ENCODE data around the gene PRUNE1.

PRUNE1 gene

DNA sequence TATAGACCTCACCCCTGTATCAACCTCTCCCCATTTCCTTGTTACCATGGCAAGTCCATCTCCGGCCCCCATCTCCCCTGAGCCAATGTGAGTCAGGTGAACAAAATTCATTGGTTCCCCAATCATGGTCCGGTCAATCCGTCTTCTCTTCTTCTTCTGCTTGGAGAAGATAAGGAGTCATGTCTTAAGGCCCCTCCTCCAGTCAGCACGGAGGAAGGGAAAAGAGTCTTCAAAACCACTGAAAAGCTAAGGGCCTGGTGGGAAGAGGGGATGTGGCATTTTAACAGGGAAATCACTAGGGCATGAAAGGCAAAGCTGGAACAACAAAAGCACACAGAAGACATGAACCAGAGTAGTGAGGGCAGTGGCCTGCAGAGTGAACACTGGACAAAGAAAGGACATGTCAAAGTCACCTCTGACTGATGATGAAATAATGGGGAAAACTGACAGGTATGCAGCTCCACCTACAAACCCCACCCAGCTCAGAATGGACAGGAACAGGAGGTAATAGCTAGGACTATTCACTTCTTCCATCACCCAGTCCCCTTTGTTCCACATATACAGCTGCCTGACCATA lies 46.8 kb downstream of the PRUNE1 start:
- DNase-seq, result no peak

DNA sequence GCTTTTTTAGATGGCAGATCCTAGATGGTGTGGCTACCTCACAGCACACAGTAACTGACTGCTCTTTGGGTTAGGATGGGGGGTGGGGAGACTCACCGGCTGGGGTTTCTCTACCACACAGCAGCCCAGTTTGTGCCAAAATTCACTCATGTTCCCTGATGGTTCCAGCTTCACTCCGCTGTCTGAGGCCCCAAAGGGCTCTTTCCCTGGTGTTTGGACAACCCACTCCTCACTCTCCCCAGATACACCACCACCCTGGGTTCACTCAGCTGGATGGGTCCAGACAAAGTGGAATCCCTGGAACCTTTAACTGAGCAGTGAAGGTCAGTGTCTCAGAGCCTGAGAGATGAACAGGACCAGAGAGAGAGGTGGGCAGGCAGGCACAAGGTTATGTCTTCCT lies 47.3 kb downstream of the PRUNE1 start:
- no peak for DNase-seq

DNA sequence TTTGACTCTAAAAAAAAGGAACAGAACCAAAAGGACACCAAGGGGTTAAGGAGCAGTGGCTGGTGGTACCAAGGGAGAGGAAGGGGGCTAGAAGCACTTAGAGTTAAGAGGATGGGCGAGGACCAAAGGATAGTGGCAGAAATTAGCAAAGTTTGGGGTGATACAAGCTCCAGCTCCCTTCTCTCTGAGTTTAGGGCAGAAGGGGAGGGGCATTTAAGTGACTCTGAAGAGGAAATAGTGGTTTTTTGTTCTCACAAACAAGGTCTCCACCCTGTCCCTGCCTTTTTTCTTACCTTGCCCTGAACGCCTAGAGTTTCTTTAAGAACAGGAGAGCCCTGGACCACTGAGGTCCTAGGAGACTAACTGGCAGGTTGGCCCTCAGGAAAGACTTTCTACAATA lies 47.9 kb downstream of the PRUNE1 start:
- DNase-seq, result no peak

DNA sequence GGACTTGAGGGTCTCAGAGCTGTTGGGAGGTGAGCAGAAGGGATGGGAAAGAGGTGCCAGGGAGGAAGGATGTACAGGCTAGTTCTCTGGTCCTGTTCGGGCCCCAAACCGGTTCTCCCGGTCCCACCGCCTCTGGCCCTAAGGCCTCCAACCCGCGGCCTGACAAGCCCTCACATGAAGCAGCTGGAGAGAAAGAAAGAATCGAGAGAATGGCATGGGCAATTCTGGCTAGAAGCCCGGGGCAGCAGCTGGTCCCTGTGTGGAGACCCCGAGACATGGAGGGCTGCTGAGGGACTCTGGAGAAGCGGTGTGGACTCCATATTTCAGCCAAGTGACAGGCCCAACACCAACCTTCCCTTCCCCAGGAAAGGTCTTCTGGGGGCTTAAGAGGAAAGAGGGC lies 50.4 kb downstream of the PRUNE1 start:
- DNase-seq, result no peak

DNA sequence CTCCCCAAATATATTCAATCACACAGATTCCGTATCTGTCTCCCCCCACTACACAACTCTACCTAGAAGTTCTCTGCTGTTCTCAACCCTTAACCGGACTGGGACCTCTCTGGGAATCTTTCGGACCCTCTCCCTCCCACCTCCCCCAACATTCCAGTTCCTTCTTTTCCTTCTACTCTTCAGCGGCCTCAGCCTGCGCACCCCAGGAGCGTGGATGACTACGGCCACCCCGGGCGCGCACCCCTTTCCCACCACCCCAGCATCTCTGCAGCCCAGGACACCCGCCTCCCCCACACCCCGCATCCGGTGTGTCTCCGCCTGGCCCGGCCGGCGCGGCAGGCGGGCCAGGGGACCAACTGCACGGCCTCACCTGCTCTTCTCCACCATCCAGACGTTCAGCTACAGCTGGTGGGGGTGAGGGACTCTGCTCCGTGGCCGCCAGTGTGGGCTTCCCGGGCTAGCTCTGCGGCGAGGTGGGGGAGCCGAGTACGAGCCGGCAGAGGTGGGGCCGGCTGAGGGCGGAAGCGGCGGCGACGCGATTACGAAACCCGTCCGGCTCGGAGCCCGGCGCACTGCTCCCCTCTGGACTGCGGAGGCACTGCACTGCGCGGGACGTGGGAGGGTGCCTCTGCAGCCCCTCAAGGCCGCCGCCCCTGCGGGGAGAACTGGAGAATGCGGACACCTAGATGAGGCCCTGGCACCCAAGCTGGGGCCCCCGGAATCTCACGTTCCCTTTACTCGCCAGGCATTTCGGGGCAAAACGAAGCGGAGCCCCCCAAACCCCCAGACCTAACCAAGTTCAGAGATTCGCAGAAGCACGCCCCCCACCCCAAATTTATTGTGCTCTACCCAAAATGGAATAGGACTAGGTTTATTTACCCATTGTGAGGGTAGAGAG lies 51.1 kb downstream of the PRUNE1 start, which contains the start of gene CDC42SE1:
CDC42SE1 (minus strand) TSS at position 514 of the 898 bp plus-strand sequence. CDS start 3,892 bp downstream, outside the sequence.
- peak; percentile 82 for DNase-seq

DNA sequence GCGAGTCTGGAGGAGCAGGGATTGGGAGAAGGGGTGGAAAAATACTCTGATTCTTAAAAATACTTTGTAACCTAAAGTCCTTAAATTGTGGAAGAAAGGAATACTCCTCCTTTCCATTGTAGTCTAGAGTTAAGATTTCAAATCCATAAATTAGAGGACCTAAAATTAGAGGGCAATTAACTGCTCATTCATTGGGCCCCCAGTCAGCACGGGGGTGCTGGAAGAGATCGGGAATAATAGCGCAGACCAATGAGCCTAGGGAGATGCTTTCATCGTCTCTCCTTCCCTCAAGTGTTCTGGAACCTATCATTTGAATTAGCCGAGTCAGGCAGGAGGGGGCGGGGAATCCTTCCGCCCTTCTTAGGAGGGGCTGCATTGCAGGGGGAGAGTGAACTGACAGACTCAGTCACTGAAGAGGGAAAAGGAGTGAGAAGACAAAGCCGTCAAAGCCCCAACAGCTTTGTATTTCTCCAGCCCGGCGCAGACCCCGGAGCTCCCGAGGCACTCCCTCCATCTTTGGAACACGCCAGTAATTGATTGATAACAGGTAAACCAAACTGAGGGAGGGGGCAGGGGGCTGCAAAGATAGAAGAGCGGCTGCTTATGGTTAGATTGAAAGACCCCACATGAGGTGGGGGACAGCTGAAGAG lies 51.9 kb downstream of the PRUNE1 start, which contains the start of gene MLLT11:
MLLT11 (plus strand) TSS at position 391 of the 650 bp plus-strand sequence. CDS start 6,828 bp downstream, outside the sequence.
- DNase-seq, result no peak

DNA sequence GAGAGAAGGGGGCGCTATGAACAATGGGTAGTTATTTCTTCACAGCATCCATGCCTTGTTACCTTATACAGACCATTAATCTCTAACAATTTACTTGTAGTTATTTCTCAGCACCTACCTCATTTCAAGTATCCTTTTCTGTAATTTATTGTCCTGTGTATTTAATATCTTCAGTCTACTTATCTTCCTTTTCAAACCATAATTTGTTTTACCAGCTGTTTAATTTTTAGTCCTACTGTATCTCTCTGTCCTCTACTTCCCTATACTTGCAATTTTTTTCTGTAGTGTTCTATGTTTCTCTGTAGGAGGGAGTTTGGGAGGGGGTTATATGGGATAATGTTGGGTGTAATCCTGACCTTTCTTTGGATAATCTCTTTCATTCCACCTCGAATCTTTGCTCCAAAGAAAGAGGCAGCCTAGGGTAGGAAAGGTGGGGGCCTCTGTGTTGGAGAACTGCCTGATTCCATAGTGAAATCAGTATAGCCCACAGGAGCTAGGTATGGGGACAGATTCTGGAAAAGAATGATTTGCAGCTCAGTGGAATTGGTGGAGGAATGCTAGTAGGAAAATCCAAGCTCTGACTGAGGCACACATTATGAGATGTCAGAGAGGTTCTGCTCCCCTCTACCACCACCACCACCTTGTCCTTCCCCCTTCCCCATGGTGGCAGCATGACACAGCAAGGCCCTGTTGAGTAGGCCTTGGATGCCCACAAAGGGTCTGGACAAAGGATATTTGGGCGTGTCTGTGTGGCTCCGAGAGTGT lies 52.6 kb downstream of the PRUNE1 start:
- DNase-seq, result no peak

DNA sequence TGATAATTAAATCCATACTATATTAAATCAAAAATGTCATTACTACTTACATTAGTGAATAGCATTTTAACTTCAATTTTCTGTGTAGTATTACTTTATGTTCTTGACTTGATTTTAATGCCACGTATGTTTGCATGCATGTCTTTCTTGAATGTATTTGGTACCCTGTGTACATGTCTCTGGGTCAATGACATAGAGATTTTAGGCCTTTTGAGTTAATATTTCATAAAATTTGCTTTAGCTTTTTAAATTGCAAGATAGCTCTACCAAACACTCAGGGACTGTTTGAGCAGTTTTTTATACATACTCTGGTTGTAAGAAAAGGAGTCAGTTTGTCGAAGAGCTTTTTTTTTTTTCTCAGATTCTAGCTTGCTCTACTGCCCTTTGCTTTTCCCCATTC lies 53.5 kb downstream of the PRUNE1 start:
- DNase-seq, result no peak

DNA sequence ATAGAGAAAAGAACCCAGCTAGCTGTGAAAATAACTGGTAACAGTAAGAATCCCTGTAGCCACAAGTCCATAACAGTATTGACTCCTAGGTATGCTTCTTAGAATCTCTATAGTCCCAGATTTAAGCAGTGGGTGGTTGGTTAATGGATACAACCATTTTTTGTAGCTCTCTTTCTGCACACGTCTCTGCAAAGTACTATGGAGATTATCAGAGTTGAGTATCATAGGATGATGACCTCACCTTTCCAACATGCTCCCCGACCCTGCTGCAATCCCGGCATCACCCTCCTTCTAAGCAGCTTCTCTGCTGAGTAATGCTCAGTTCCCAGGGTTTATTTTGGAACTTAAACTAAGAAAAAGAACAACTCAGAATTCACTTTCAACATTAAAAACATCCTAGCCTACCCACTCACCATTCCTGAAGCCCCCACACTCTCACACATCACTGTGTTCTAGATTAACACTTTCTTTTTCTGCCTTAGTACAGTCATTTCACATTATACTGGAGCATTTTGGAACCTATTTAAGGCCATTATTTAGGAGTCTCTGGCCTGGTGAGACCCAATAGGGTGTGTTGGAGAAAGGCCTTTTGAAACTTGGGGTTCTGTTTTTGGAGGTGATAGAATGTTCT lies 54.6 kb downstream of the PRUNE1 start:
- DNase-seq, result no peak

DNA sequence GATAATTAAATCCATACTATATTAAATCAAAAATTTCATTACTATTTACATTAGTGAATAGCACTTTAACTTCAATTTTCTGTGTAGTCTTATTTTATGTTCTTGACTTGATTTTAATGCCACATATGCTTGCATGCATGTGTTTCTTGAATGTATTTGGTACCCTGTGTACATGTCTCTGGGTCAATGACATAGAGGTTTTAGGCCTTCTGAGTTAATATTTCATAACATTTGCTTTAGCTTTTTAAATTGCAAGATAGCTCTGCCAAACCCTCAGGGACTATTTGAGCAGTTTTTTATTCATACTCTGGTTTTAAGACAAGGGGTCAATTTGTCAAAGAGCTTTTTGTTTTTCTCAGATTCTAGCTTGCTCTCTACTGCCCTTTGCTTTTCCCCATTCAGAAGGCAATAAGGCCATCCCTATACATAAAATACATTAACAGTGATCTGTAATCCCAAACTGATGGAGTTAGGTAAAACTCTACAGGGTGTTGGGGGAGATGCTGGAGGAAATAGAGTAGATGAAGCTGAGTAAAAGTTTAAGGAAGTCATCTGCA lies 56.9 kb downstream of the PRUNE1 start:
- no peak for DNase-seq

DNA sequence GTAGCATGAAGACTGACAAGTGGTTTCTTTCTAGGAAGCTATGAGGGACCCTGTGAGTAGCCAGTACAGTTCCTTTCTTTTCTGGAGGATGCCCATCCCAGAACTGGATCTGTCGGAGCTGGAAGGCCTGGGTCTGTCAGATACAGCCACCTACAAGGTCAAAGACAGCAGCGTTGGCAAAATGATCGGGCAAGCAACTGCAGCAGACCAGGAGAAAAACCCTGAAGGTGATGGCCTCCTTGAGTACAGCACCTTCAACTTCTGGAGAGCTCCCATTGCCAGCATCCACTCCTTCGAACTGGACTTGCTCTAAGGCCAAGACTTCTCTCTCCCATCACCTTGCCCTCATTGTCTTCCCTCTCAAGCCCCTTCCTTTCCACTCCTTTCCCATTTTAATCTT lies 58.9 kb downstream of the PRUNE1 start:
- no peak for DNase-seq

DNA sequence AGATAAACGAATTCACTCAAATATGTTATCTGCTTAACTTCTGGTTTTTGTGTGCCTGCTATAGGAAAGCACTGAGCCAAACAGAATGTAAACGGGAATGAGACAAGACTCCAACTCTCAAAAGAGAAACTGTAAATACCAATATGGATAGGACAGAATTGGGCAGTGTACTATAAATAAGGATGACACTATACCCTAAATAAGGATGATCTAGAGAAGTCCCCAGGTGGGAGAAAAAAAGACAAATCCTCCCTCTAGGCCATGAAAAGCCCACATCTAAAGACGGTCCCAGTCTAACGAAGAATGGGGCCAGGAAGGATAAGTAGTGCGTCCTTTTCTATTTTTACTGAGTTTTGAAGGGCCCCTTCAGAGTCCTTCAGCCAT lies 60.8 kb downstream of the PRUNE1 start:
- no peak for DNase-seq

DNA sequence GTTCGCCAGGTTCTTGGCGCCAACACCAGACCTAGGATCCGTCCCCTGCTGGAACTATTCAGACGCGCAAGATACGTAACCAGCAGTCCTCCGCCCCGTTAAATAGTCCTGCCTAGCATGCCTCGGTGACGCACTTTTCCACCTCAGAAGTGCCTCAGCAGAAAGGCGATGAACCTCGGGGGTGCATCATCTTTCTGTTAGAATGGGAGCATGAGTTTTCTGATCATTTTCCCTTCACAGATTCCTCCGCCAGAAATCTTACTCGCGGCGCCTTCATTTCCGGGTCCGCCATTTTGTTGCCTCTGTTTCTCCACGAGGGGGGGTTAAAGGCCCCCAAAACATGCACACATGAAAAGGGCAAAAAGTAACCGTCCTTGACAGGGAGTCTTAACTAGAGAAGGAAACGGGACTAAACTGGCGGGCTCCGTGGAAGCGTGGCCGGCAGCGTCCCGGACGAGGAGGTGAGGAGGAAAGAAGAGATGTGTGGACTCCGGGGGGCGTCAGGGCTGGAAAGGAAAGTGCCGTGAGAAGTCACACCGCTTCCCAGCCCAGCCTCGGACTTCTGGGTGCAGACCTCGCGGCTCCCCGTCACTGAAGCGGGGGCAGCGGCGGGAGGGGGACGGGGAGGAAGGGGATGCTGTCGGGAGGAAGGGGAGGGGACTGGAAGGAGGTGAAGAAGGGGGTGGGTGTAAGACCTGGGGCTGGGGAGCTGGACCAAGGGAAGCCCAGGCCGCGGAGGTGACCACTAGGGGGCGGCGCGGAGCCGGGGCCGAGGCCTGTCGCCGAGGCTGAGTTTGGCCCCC lies 62.4 kb downstream of the PRUNE1 start, which contains the start of gene GABPB2:
GABPB2 (plus strand) TSS at position 288 of the 803 bp plus-strand sequence. CDS start 17,429 bp downstream, outside the sequence.
- DNase-seq, result peak; percentile 81

DNA sequence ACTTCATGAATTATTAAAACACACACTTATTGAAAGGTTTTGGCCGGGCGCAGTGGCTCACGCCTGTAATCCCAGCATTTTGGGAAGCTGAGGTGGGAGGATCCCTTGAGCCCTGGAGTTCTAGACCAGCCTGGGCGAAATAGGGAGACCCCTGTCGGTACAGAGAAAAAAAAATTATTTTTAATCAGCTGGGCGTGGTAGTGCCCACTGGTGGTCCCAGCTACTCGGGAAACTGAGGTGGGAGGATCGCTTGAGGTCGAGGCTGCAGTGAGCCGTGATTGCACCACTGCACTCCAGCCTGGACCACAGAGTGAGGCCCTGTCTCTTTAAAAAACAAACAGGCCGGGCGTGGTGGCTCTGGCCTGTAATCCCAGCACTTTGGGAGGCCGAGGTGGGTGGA lies 64.0 kb downstream of the PRUNE1 start:
- no peak for DNase-seq
